Transverse colon (tissue), 4 donors: ENCODE results near the gene OAF. TPM values are rescaled to one million over a fixed set of nuclear protein-coding genes. Genes with fewer than 3 reads are reported as not detected.

Experiments
- DNase-seq: peaks from one replicate; pipeline ENCODE4 v3.0.0-alpha.2; 2019
- H3K27ac ChIP-seq, 4 donors: fragments of 200-600 bp; sonication (generic); 2 replicates each; pipeline ENCODE4 v1.5.1; 2016 to 2018; ENCODE audit warnings: inconsistent platforms in 4 of 4
- H3K27me3 ChIP-seq: fragments of 200-600 bp; sonication (generic); 2 replicates; pipeline ENCODE4 v1.5.1; 2017; ENCODE audit warnings: inconsistent platforms
- H3K36me3 ChIP-seq, 4 donors: fragments of 200-600 bp; sonication (generic); 2 replicates each; pipeline ENCODE4 v1.5.1; 2017 to 2019; ENCODE audit warnings: inconsistent platforms in 4 of 4
- H3K4me1 ChIP-seq, 4 donors: fragments of 200-600 bp; sonication (generic); 2 replicates each; pipeline ENCODE4 v1.5.1; 2017 to 2020; ENCODE audit warnings: inconsistent platforms in 4 of 4
- H3K4me3 ChIP-seq, 4 donors: fragments of 200-600 bp; sonication (generic); 1 replicate in 1 of 4; 2 replicates in 3 of 4; pipeline versions ENCODE4 v1.5.1 to v1.6.1; 2017 to 2019; ENCODE audit warnings: inconsistent platforms in 4 of 4
- H3K9me3 ChIP-seq, 2 donors: fragments of 200-600 bp; sonication (generic); 2 replicates each; pipeline ENCODE4 v1.5.1; 2017 to 2019; ENCODE audit warnings: inconsistent platforms in 2 of 2
- EP300 ChIP-seq: sonication (generic); formaldehyde crosslinking; IDR thresholded peaks from one replicate; pipeline ENCODE4 v1.6.1; 2017; ENCODE audit warnings: antibody characterized with exemption, low read depth
- POLR2A ChIP-seq: fragments of 450-650 bp; IDR thresholded peaks from one replicate; pipeline ENCODE4 v1.6.1; 2016; ENCODE audit warnings: antibody characterized with exemption, mild to moderate bottlenecking, moderate library complexity
- POLR2AphosphoS5 ChIP-seq, 3 donors: sonication (generic); formaldehyde crosslinking; IDR thresholded peaks; one replicate each; pipeline ENCODE4 v1.6.1; 2016; ENCODE audit warnings: antibody characterized with exemption in 3 of 3
- WGBS, 2 donors: methylation state at CpG; one replicate each; pipeline ENCODE4 v1.1.5; 2018; ENCODE audit warnings: low coverage in 1 of 2; 5-methylcytosine and 5-hydroxymethylcytosine counted together
- in situ Hi-C, 4 donors: fragments of 200-750 bp; cut with MboI; loops; one replicate each; pipeline versions ENCODE4 v1.15.0 to v1.15.1; 2017; ENCODE audit warnings: low sequenced_read_pairs in 3 of 4, low pct_ligation_motif_present in 1 of 4, low pct_unique_long_range_greater_than_20kb in 1 of 4
- intact Hi-C: fragments of 100-400 bp; cut with DNase I; formaldehyde crosslinking; loops from one replicate; pipeline ENCODE4 v1.15.1; 2023; ENCODE audit warnings: low total_unique reads
- total RNA-seq, 4 donors: library from RNA; depleted of rRNA; stranded (reverse); fragments of >200 nt; gene quantifications; one replicate each; pipeline ENCODE4 v1.1.0, GENCODE V29; 2016
- TF ChIP-seq, protein P1 (sequence below), 5 experiments: fragments of 200-600 bp in 3 of 5; fragments of 450-650 bp in 2 of 5; sonication (generic) in 3 of 5; IDR thresholded peaks; 1 replicate in 2 of 5; 2 replicates in 3 of 5; pipeline ENCODE4 v1.5.1; 2016 to 2017; ENCODE audit warnings: antibody characterized with exemption in 5 of 5, inconsistent platforms in 3 of 5, mild to moderate bottlenecking in 2 of 5, moderate library complexity in 1 of 5

The OAF gene
- total RNA-seq, 4 donors from 2014 or later: 78.8 to 553 (median 287) TPM

DNA sequence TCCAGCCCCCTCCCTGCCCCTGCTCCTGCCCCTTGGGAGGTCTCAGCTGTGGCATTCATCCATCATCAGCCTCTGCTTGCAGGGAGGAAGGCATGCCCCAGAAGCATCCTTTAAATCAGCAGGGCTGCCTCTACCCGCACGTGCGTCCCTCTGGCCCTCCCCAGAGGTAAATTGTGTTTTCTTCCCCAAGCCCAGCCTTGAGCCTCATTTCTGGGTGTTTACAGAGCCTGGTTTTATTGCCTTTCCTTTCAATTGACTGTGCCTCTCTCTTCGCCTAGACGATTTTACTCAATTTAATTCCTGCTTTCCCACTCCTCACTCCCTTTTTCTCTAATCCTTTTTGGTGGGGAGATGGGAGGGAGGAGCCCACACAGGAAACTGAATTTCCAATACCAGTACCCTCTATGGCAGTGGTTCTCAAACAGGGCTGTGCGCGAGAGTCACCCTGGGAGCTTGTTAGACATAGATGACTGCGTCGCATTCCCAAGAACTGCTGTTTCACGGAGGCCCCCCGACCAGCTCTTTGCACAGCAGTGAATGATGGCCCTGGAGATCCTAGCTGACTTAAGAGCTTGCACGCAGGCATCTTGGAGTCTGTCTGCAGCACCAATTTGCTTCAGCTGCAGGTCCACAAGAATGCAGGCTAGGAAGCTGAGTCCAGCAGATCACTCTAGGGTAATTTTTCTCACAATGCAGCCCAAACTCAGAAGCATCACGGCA, 15.1 kb upstream of the OAF start:
- intact Hi-C loops (no loop called here), in situ Hi-C loops (no loop called here)
- TF ChIP-seq, protein P1, sequence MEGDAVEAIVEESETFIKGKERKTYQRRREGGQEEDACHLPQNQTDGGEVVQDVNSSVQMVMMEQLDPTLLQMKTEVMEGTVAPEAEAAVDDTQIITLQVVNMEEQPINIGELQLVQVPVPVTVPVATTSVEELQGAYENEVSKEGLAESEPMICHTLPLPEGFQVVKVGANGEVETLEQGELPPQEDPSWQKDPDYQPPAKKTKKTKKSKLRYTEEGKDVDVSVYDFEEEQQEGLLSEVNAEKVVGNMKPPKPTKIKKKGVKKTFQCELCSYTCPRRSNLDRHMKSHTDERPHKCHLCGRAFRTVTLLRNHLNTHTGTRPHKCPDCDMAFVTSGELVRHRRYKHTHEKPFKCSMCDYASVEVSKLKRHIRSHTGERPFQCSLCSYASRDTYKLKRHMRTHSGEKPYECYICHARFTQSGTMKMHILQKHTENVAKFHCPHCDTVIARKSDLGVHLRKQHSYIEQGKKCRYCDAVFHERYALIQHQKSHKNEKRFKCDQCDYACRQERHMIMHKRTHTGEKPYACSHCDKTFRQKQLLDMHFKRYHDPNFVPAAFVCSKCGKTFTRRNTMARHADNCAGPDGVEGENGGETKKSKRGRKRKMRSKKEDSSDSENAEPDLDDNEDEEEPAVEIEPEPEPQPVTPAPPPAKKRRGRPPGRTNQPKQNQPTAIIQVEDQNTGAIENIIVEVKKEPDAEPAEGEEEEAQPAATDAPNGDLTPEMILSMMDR (IDR thresholded peaks at IDR 0.05): no peak
- TF ChIP-seq POLR2A (no peak), POLR2AphosphoS5 (IDR thresholded peaks at IDR 0.05) (no peak), EP300 (no peak)
- Histone ChIP-seq H3K36me3 (no peaks in the 10 kb centered on the region), H3K27me3 (no peaks in the 10 kb centered on the region), H3K4me1 (peaks cover 35 to 62% (median 44%) of the 10 kb centered on the region in 4 donors), H3K4me3 (no peak overlapping the region), H3K27ac (peak overlapping the region in 2 of 4 donors; percentile 79 to 83), H3K9me3 (no peaks in the 10 kb centered on the region)
- DNase-seq: no peak
- WGBS, 2 donors: 48 to 53% methylated on average over 5 to 13 of the region's 13 CpGs

DNA sequence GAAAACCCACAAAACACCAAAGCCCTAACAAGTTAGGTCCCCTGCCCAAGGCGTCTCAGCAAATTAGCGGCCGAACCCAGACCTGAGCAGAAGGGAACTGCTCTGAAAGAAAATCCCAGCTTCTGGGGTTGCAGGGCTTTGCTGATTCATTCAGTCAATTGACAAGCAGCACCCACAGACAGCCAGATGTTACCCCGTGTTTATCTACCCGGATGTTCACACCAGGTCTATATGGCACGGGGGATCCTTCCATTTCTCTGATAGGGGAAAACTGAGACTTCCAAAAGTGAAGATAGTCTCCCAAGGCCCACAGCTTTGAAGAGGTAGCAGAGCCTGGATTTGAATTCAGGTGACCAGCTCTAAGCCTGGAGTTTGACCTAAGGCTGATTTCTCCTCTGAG, 14.0 kb upstream of the OAF start:
- no peak for TF ChIP-seq POLR2AphosphoS5 (IDR thresholded peaks at IDR 0.05)
- no peak for TF ChIP-seq EP300
- TF ChIP-seq, protein P1 (IDR thresholded peaks at IDR 0.05): no peak
- no peak for TF ChIP-seq POLR2A
- WGBS, 2 donors: 71 to 83% methylated on average over 3 to 6 of the region's 6 CpGs
- no peaks in the 10 kb centered on the region for H3K27me3 ChIP-seq
- no peaks in the 10 kb centered on the region for H3K36me3 ChIP-seq
- H3K4me3 ChIP-seq: no peak overlapping the region
- DNase-seq: no peak
- peak overlapping the region; percentile 74 to 83 (median 81) for H3K27ac ChIP-seq
- no peaks in the 10 kb centered on the region for H3K9me3 ChIP-seq
- in situ Hi-C loops (no loop called here), intact Hi-C loops (no loop called here)
- peaks cover 35 to 58% (median 43%) of the 10 kb centered on the region in 4 donors for H3K4me1 ChIP-seq

DNA sequence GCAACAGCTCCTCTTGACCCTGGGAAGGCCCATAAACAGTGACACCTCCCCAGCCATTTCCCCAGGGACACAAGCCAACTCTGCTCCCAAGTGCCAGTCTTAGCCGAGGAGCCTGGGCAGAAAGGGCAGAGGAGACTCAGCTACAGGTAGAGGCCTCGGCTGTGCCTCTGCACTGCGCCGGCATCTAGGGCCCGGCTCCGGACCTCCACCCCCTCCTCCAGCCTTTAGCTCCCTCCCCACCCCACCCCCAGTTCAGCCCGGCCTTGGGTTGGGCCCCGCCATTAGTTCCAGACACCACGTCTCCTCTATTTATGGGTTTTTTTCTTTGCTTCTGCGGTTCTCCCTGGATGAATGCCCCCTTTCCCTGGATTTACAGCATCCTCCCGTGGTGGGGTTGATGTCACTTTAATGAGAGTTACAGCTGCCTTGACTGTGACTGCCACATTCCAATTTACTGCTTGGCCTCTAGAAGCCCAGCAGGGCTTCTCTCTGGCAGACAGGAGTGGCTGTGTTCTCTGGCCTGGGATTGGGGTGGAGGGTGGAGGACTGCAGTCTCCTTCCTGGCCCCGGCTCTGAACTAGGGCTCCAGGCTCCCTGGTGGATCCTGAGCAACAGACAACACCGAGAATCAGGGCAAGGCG, 13.5 kb upstream of the OAF start:
- intact Hi-C loops: no loop called here
- peaks cover 35 to 58% (median 43%) of the 10 kb centered on the region in 4 donors for H3K4me1 ChIP-seq
- WGBS, 2 donors: 52% methylated on average over 14 of the region's 14 CpGs; no CpG with 5 or more reads in 1 of the 2 donors
- no peak overlapping the region for H3K4me3 ChIP-seq
- DNase-seq: peak; percentile 75
- no peaks in the 10 kb centered on the region for H3K36me3 ChIP-seq
- H3K9me3 ChIP-seq: no peaks in the 10 kb centered on the region
- TF ChIP-seq POLR2AphosphoS5 (IDR thresholded peaks at IDR 0.05) (peak in 2 of 3 donors; percentile 58 to 74), POLR2A (peak; percentile 61), EP300 (no peak)
- TF ChIP-seq, protein P1 (IDR thresholded peaks at IDR 0.05): no peak
- no peaks in the 10 kb centered on the region for H3K27me3 ChIP-seq
- peak overlapping the region; percentile 74 to 83 (median 81) for H3K27ac ChIP-seq
- in situ Hi-C loops: no loop called here

DNA sequence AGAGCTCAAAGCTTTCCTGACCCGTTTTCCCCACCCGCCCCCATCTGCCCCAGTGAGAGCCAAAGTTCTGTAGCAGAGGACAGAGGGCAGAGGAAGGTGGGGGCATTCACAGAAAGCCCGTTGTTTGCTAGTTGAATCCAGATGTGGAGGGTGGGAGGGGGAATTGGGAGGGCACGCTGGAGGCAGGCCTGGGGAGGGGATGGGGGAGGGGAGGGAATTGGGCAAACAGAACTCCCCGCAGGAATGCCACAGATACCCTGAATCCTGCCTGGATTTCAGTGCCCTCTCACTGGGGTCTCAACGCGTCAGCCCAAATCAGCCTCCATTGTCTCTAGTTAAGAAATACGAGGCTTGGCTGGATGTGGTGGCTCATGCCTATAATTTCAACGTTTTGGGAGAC, 12.9 kb upstream of the OAF start:
- in situ Hi-C loops (no loop called here), intact Hi-C loops (no loop called here)
- H3K27me3 ChIP-seq: no peaks in the 10 kb centered on the region
- 50 to 75% methylated on average over 2 to 8 of the region's 9 CpGs for WGBS, 2 donors
- H3K4me3 ChIP-seq: no peak overlapping the region
- no peaks in the 10 kb centered on the region for H3K36me3 ChIP-seq
- no peaks in the 10 kb centered on the region for H3K9me3 ChIP-seq
- H3K4me1 ChIP-seq: peaks cover 35 to 52% (median 42%) of the 10 kb centered on the region in 4 donors
- TF ChIP-seq, protein P1 (IDR thresholded peaks at IDR 0.05): no peak
- TF ChIP-seq POLR2AphosphoS5 (IDR thresholded peaks at IDR 0.05): no peak
- TF ChIP-seq POLR2A: no peak
- TF ChIP-seq EP300: no peak
- DNase-seq: no peak
- H3K27ac ChIP-seq: peak overlapping the region; percentile 74 to 83 (median 81)
